SW480 (cell line): ENCODE results near the gene KRTAP2-4.
"Not testable (repeated sequence)": the region's sequence is repeated elsewhere in the genome, so short reads cannot be mapped to it uniquely, and the experiment has no call there.

Experiments
- DNase-seq: peaks from one replicate; pipeline ENCODE4 v3.0.0-alpha.2; 2016; ENCODE audit warnings: low spot score

KRTAP2-4 gene

DNA sequence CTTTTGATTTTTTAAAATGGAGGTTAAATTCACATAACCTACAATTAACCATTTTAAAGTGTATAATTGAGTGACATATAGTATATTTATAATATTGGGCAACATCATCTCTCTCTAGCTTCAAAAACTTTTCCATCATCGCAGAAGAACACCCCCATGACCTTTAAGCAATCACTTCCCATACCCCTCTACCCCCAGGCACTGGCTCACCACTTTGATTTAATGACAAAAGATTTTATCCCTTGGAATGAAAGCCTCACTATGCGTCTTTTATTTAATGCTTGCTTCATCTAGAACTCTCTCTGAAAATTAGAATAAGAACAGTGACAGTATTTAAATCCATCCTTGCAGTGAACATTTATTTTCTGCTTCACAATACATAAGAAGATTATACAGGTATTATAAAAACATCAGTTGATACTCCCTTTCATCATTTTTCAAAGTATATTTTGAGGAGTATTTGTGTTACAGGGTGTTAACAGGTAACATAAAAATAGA, 27.8 kb downstream of the KRTAP2-4 start:
- DNase-seq, result no peak

DNA sequence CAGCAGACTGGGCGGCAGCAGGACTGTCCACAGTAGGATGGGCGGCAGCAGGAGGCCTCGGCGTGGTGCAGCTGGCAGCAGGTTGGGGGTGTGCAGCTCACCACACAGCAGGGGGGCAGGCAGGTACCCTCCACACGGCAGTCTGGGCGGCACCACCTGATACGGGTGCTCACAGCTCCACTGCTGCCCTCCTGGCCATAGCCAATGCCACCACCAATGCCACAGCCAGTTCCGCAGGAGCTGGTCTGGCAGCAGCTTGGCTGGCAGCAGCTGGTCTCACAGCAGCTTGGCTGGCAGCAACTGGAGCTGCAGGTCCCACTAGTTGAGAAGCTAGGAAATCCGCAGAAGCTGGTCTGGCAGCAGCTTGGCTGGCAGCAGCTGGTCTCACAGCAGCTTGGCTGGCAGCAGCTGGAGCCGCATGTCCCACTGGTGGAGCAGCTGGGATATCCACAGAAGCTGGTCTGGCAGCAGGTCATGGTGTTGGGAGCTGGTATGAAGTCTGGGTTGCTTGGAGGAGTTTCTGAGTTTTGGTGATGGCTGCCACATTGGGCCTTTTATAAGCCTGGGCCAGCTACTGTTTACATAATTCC, 31.2 kb downstream of the KRTAP2-4 start, which contains the start of gene KRTAP1-3:
Gene KRTAP1-3, minus strand, starts transcription at position 529 of the 590 bp plus-strand sequence. Its CDS starts 53 bp downstream, at position 476.
- not testable (repeated sequence) for DNase-seq

DNA sequence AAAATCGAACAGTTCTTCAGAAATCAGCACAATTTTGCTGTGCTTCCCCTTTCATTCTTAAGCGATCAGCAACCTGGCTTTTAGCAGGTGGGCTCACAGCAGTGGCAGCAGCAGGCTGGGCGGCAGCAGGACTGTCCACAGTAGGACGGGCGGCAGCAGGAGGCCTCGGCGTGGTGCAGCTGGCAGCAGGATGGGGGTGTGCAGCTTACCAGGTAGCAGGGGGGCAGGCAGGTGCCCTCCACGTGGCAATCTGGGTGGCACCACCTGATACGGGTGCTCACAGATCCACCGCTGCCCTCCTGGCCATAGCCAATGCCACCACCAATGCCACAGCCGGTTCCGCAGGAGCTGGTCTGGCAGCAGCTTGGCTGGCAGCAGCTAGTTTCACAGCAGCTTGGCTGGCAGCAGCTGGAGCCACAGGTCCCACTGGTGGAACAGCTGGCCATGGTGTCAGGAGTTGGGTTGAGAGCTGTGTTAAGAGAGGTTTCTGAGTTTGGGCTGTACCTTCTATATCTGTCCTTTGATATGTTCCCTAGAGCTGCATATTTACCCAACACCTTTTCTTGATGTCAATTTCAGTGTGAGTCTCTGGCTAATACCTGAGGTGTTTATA, 35.9 kb downstream of the KRTAP2-4 start, which contains the start of gene KRTAP1-4:
Gene KRTAP1-4, minus strand, starts transcription at position 563 of the 613 bp plus-strand sequence. Its CDS starts 117 bp downstream, at position 446.
- no peak for DNase-seq

DNA sequence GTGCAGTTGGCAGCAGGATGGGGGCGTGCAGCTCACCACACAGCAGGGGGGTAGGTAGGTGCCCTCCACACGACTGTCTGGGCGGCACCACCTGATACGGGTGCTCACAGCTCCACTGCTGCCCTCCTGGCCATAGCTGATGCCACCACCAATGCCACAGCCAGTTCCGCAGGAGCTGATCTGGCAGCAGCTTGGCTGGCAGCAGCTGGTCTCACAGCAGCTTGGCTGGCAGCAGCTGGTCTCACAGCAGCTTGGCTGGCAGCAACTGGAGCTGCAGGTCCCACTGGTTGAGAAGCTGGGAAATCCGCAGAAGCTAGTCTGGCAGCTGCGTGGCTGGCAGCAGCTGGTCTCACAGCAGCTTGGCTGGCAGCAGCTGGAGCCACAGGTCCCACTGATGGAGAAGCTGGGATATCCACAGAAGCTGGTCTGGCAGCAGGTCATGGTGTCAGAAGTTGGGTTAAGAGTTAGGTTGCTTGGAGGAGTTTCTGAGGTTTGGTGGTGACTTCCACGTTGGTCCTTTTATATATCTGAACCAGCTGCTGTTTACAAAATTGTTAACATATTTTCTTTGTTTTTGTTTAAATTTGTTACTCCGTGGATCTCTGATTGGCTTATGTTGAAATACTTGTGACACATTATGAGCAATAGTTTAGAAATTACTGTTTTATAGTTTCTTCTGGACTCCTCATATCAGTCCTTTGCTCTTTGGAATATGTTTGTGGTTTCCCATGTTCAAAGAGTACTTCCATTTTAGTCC, 38.8 kb downstream of the KRTAP2-4 start, which contains the start of gene KRTAP1-5:
Gene KRTAP1-5, minus strand, starts transcription at position 494 of the 757 bp plus-strand sequence. Its CDS starts 53 bp downstream, at position 441.
- DNase-seq, result no peak

DNA sequence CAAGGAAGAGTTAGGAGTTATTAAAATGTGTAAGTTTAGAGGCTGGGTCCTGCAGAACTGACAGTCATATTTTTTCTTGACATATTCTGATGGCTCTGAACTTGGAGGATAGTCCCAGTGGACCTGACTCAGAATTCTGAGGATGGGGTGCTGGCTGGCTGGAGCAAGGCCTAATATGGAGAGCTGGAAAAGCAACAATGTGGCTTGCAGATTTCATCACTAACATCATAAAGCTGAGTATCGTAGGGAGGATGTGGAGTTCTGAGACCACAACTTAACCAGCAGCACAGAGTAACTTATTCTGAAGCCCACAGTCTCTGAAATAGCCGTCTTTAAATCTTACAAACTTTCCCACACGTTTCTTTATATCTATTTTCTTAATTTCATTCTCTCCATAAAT, 41.0 kb downstream of the KRTAP2-4 start:
- no peak for DNase-seq

DNA sequence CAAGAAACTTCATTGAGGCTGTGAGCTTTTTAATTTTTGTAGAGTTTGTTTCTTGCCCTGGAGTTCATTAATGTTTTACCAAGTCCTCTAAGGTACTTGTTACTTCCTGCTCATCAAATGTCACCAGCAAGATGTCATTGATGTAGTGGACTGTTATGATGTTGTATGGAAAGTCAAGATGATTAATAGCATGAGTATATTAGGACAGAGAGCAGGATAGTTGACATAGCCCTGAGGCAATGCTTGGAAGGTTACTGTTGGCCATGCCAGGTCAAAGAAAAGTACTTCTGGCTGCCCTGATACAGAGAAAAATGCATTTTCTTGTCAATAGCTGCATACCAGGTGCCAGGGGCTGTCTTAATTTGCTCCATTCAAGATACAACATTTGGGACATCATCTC, 45.3 kb downstream of the KRTAP2-4 start:
- no peak for DNase-seq

DNA sequence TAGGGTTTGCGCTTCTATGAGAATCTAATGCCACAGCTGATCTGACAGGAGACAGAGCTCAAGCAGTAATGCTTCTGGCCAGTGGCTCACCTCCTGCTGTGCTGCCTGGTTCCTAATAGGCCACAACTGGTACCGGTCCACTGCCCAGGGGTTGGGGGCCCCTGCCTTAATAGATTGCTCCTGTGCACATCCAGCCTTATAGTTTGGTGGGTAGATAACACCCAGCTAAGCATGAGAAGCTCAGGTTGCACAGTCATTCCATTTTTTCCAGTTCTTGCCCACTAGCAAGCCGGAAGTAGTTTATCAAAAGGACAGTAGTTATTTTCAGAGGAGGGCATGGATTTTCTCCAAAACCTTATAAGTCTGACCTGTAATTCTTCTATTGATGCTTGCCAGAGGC, 46.3 kb downstream of the KRTAP2-4 start:
- DNase-seq, result no peak

DNA sequence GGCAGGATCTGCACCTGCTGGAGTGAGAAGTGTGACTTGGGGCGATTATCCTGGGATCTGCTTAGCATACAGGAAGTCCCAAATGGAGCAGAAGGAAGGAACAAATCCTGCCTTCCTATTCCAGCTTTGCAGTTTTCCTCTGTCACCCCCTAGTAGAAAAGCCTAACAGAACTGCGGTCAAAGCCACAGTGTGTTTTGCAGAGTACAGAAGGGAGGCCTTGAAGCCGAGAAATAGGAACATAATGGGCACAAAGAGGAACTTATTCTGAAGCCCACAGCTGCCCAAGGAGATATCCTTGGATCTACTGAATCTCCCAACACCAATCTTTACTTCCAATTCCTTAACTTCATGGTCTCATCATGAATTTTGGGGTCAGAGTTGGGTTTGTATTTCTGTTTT, 47.1 kb downstream of the KRTAP2-4 start:
- DNase-seq, result no peak

DNA sequence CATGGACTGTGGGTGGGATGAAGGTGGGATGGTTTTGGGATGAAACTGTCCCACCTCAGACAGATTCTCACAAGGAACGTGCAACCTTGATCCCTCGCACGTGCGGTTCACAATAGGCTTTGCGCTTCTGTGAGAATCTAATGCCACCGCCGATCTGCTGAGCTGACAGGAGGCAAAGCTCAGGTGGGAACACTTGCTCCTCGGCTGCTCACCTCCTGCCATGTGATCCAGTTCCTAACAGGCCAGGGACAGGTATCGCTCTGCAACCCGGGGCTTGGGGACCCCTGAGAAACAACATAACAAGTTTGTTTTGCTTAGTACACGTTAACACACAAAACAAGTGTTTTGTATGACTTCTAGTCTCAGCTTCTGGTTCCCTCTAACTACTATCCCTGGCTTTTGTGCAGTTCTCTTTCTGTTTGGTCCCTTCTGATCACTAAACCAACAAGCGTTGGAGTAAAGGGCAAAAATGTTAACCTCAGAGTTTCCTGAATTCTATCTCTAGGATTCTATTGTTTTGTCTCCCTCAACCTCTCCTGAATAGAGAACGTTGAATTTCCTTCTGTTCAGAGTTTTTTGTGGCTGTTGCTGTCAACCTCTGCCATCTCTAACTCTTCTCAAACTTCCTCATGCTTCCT, 49.0 kb downstream of the KRTAP2-4 start:
- DNase-seq, result no peak

DNA sequence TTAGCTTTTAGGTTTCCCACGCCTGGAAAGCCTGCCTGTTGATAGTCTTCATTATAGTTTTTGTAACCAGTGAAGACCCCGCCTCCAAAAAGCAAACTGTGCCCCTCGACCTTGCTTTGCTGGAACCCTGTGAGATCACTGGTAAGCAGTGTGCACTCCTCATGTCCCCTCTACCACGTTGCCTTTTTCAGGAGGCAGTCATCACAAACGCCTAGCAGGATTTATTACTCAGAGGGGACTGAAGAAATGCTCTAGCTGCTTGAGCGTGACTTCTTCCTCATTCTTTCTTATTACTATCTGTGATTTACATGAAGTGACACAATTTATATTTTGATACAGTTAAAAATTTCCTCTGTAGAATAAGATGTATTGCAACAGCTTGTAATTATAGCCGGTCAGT, 50.2 kb downstream of the KRTAP2-4 start:
- no peak for DNase-seq
